Measurements from ENCODE around the gene PATJ. TPM values are rescaled to one million over a fixed set of nuclear protein-coding genes. Genes with fewer than 3 reads are reported as not detected.
A peak's percentile ranks its signal among the peaks of the same experiment; 100 is the strongest.

The PATJ gene
- total and polyA plus RNA-seq, 2 of the 13 experiments (the other 11 are each of a cell fraction or from before 2014, with no cell fraction given) = 6.2 to 16.8 TPM

DNA sequence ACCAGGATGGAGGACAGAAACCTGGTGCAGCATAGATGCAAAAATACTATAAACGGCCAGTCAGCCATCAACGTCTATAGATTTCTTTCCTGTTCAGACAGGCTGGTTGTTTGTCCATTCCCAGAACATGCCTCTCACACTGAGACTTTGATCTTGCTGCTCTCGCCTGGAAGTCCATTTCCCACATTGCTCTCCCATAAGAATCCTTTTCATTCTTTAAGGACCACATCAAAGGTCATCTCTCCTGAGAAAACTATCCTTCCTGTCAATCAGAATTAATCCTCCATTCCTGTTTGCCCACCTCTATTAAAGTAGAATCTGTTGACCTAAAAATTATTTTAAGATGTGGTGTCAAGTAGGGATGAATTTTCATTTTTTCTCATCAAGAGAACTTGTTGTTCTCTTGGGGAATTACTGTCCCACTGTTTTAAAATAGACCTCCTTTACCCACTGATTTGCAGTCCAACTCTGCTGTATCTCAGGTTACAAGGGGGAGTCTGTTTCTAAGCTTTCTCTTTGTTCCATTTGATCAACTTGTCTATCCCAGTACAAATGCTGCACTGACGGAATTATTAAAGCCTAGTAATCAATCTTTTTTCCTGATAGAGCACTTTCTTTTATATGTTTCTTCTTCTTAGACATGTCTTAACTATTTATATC, 172.7 kb downstream of the PATJ start (continued):
- TF ChIP-seq FOXA3 (CRISPR knock-in tag; IDR thresholded peaks at IDR 0.05) = peak; percentile 59
- TF ChIP-seq NFIC (IDR thresholded peaks at IDR 0.05; ENCODE audit: low read length) = peak; percentile 65; the same call in 1 of the 2 replicates
- TF ChIP-seq ZNF788 (CRISPR knock-in tag; IDR thresholded peaks at IDR 0.05; ENCODE audit: borderline replicate concordance) = no peak
- TF ChIP-seq NFYB (CRISPR knock-in tag; IDR thresholded peaks at IDR 0.05) = no peak
- TF ChIP-seq NR2F6 (IDR thresholded peaks at IDR 0.05) = no peak
- peak; percentile 10; the same call in 1 of the 2 replicates for TF ChIP-seq NR2F6 (CRISPR knock-in tag; IDR thresholded peaks at IDR 0.05)
- TF ChIP-seq ZNF232 (CRISPR knock-in tag; IDR thresholded peaks at IDR 0.05; ENCODE audit: borderline replicate concordance) = no peak
- TF ChIP-seq HNRNPLL (IDR thresholded peaks at IDR 0.05; ENCODE audit: low read depth, low read length, poor library complexity, severe bottlenecking) = no peak
- TF ChIP-seq KAT7 (CRISPR knock-in tag; IDR thresholded peaks at IDR 0.05; ENCODE audit: borderline replicate concordance) = no peak
- no peak for TF ChIP-seq CCDC6 (CRISPR knock-in tag; IDR thresholded peaks at IDR 0.05)
- no peak for TF ChIP-seq PAX8 (CRISPR knock-in tag; IDR thresholded peaks at IDR 0.05; ENCODE audit: borderline replicate concordance)
- TF ChIP-seq ASH2L (IDR thresholded peaks at IDR 0.05; ENCODE audit: insufficient read length, low read depth, low read length) = peak; percentile 80
- no peak for TF ChIP-seq ZNF768 (CRISPR knock-in tag; IDR thresholded peaks at IDR 0.05)
- no peak for TF ChIP-seq ZMAT3 (CRISPR knock-in tag; conservative IDR thresholded peaks at IDR 0.05)
- no peak for TF ChIP-seq DPF2 (CRISPR knock-in tag; IDR thresholded peaks at IDR 0.05; ENCODE audit: borderline replicate concordance, low read depth)
- TF ChIP-seq, protein P1, sequence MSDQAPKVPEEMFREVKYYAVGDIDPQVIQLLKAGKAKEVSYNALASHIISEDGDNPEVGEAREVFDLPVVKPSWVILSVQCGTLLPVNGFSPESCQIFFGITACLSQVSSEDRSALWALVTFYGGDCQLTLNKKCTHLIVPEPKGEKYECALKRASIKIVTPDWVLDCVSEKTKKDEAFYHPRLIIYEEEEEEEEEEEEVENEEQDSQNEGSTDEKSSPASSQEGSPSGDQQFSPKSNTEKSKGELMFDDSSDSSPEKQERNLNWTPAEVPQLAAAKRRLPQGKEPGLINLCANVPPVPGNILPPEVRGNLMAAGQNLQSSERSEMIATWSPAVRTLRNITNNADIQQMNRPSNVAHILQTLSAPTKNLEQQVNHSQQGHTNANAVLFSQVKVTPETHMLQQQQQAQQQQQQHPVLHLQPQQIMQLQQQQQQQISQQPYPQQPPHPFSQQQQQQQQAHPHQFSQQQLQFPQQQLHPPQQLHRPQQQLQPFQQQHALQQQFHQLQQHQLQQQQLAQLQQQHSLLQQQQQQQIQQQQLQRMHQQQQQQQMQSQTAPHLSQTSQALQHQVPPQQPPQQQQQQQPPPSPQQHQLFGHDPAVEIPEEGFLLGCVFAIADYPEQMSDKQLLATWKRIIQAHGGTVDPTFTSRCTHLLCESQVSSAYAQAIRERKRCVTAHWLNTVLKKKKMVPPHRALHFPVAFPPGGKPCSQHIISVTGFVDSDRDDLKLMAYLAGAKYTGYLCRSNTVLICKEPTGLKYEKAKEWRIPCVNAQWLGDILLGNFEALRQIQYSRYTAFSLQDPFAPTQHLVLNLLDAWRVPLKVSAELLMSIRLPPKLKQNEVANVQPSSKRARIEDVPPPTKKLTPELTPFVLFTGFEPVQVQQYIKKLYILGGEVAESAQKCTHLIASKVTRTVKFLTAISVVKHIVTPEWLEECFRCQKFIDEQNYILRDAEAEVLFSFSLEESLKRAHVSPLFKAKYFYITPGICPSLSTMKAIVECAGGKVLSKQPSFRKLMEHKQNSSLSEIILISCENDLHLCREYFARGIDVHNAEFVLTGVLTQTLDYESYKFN (CRISPR knock-in tag; conservative IDR thresholded peaks at IDR 0.05) = peak; percentile 79
- TF ChIP-seq, protein P2, sequence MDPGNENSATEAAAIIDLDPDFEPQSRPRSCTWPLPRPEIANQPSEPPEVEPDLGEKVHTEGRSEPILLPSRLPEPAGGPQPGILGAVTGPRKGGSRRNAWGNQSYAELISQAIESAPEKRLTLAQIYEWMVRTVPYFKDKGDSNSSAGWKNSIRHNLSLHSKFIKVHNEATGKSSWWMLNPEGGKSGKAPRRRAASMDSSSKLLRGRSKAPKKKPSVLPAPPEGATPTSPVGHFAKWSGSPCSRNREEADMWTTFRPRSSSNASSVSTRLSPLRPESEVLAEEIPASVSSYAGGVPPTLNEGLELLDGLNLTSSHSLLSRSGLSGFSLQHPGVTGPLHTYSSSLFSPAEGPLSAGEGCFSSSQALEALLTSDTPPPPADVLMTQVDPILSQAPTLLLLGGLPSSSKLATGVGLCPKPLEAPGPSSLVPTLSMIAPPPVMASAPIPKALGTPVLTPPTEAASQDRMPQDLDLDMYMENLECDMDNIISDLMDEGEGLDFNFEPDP (CRISPR knock-in tag; conservative IDR thresholded peaks at IDR 0.05) = no peak
- 0 out of 2 replicates have a peak, but pooled peaks have one; percentile 34 for TF ChIP-seq PITX1 (CRISPR knock-in tag; IDR thresholded peaks at IDR 0.05)
- peak; percentile 63 for TF ChIP-seq HHEX (CRISPR knock-in tag; IDR thresholded peaks at IDR 0.05)
- TF ChIP-seq, protein P3, sequence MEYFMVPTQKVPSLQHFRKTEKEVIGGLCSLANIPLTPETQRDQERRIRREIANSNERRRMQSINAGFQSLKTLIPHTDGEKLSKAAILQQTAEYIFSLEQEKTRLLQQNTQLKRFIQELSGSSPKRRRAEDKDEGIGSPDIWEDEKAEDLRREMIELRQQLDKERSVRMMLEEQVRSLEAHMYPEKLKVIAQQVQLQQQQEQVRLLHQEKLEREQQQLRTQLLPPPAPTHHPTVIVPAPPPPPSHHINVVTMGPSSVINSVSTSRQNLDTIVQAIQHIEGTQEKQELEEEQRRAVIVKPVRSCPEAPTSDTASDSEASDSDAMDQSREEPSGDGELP (IDR thresholded peaks at IDR 0.05; ENCODE audit: borderline replicate concordance, low read depth) = no peak
- peak; percentile 71; the same call in 1 of the 2 replicates for TF ChIP-seq HDAC2 (CRISPR knock-in tag; IDR thresholded peaks at IDR 0.05)
- TF ChIP-seq, protein P4, sequence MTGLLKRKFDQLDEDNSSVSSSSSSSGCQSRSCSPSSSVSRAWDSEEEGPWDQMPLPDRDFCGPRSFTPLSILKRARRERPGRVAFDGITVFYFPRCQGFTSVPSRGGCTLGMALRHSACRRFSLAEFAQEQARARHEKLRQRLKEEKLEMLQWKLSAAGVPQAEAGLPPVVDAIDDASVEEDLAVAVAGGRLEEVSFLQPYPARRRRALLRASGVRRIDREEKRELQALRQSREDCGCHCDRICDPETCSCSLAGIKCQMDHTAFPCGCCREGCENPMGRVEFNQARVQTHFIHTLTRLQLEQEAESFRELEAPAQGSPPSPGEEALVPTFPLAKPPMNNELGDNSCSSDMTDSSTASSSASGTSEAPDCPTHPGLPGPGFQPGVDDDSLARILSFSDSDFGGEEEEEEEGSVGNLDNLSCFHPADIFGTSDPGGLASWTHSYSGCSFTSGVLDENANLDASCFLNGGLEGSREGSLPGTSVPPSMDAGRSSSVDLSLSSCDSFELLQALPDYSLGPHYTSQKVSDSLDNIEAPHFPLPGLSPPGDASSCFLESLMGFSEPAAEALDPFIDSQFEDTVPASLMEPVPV (CRISPR knock-in tag; IDR thresholded peaks at IDR 0.05) = no peak
- TF ChIP-seq SNAI1 (CRISPR knock-in tag; IDR thresholded peaks at IDR 0.05; ENCODE audit: borderline replicate concordance) = no peak
